ENCODE measurements around the gene POLD3.
"Not testable (repeated sequence)": the region's sequence is repeated elsewhere in the genome, so short reads cannot be mapped to it uniquely, and the experiment has no call there.

The POLD3 gene

DNA sequence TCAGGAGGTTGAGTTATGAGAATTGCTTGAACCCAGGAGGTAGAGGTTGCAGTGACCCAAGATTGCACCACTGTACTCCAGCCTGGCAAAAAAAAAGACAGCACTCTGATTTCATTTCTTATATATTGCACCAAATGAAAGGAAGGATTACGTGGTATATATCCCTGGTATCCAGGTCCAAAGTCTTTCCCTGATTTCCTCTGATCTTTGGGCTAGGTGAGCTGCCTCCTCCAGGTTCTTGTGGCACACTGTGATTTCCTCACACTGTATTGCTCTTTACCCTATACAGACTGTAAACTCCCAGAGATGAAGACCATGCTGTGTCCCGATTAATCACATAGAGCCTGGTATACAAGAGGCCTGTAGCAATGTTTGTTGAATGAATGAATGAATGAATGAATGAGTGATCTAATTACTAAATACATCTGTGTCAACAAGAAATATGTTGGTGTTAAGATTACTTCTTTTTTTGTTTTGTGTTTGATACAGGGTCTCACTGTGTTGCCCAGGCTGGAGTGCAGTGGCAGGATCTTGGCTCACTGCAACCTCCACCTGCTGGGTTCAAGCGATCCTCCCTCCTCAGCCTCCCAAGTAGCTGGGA lies 9.3 kb upstream of the POLD3 start:
- DNase-seq: no peak

DNA sequence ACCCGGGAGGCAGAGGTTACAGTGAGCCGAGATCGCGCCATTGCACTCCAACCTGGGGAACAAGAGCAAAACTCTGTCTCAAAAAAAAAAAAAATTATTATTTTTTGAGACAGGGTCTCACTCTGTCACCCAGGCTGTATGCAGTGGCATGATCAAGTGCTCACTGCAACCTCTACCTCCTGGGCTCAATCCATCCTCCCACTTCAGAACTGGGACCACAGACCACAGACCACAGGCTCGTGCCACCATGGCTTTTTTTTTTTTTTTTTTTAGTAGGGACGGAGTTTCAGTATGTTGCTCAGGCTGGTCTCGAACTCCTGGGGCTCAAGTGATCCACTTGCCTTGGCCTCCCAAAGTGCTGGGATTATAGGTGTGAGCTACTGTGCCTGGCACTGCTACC lies 1.9 kb upstream of the POLD3 start:
- not testable (repeated sequence) for DNase-seq

DNA sequence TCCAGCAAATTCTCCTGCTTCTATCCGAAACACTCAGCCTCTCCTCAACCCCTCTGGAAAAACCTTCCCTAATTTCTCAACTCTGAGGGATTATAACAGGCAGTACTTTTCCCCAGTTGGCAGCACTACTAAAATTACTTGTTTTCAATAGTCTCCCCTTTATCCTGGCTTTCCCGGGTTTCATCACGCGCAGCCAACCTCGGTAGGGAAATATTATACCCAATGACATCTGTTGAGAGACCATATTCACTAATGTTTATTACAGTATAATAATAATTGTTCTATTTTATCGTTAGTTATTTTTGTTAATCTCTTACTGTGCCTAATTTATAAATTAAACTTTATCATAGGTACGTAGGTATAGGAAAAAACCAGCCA lies 330 bp upstream of the POLD3 start:
- DNase-seq: no peak

DNA sequence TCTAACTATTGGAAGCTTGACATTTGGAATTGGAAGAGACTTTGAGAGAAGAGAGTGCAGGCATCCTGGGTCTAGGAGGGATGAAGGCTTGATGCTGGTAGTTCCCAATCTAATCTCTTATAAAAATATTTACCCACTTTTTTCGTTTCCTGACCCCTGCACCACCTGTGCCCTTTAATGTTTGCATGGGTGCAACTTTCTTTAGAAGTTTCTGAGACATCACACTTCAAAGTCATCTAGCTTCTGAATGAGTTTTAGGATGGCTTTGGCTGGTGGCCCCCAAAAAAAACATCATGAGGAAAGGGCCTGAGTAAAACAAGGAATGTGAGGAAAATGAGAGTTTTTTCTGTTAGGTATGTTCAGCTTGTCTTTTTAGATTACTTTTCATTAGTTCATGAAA lies 1.1 kb downstream of the POLD3 start:
- DNase-seq: no peak

DNA sequence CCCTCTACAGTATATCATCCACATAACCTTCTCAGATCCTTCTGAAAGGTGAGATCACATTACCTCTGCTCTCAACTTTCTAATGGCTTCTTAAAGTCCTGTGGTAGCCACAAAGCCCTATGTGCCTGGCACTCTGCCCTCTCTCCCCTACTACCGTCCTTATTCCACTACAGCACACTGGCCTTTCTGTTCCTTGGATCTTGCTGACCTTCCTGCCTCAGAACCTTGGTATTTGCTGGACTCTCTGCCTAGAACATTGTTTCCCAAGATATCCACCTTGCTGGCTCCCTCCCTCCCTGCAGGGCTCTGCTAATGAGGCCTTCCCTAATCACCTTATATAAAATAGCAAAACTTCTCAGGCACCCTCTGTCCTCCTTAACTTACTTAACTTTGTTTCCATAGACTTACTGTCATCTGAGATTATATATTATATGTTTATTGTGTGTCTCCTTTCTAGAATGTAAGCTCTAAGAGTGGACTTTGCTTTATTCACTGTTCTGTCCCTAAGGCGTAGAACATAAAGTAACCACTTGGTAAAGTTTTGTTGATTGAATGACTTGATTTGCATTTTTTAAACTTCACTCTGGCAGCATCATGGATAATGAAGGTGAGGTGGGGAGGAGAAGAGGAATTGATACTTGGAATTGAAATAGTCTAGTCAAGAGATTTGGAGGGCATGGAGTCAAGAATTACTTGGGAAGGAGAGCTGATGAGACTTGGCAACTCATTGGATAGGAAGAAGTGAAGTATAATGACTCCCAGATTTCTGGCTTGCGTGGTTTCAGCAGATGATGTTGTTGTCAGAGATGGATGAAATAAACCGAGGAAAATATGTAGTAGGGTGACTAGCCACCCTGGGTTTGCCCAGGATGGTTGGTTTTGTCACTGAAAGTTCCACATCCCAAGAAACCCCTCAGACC lies 10.5 kb downstream of the POLD3 start:
- no peak for DNase-seq

DNA sequence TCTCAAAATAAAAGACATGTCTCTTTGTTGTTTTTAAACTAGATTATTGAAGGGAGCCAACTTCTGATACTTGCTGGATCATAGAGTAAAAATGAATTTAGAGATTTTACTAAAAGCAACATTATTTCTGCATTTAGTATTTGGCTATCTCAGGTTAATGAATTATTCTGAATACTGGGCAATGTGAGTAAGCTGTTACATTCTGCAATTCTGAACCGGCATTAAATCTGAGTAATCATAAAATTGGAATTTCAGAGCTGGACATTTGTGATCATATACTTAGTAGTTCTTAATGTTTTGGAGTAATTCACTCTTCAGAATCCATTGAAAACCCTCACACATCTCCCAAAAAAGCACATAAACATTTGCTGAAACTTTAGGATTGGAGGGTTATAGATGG lies 11.5 kb downstream of the POLD3 start:
- DNase-seq: no peak

DNA sequence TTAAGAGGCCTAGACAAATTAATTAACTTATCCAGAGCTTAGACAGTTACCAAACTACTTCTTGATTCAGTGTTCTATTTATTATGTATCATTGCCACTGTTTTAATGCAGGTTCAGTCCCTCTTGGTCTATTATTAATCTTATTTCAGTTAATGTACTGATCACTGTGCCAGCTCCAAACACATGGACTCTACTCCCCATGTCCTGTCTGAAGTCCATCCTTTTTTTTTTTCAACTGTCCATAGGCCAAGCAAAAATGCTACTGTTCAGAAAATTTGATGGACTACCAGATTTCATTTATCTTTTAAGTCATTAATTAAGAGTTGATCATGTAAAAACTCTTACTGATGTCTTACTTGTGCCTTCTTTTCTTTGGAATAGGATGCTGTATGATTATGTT lies 11.9 kb downstream of the POLD3 start:
- DNase-seq: no peak

DNA sequence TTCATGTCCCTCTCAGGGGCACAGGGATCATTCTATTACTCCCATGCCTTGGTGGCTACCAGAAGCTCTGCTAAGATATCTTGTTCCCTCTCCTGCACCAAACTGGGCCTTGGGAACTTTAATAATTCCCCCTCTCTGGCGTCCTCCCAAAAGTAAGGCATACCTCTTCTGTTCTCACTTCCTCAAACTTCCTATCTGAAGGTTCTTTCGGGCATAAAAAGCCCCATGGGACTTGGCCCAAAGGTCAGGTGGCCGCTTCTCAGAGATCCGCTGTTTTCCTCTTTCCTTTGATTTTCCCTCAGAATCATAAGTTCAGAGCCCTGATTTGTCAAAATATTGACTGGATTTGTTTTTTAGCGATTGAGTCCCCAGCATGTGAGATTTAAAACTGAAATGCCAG lies 13.0 kb downstream of the POLD3 start:
- DNase-seq: no peak

DNA sequence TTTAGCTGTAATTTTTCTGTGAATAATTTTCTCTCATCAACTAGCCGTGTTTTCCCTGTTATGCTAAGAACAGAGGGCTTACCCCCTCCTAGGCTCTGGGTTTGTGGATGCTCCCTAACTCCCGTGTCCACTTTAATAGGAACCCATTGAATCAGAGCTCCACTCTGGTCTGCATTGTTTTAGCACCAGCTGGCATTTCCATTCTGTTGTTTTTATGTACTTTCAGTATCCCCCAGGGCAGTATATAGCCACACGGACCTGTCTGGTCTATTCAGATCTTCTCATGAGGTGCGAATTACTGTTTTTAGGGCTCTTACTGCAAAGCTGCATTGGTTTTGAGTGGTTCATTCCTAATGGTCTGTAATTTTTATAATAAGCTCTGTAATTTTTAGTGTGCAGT lies 16.0 kb downstream of the POLD3 start:
- no peak for DNase-seq

DNA sequence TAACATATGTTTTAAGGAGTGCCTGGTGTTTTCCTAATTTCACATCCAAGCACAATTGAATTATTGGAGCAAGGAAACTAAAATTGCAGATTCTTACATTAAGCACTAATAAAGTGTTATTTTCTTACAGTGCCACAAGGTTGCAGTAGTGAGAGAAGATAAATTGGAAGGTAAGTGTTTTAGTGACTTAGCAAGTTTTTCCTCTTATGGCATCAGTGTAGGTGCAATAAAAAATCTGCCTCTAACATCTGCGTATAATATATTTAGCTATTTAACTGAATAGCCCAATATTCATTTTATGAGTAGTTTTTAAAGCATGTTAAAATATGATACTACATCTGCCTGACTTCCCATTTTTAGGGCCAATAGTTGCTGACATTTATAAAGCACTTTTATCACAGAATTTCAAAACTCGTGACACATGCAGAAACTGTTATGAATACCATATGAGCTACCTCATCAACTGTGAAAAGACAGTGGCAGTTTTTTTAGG lies 19.0 kb downstream of the POLD3 start:
- DNase-seq: peak; percentile 46 to 86 (median 84)

DNA sequence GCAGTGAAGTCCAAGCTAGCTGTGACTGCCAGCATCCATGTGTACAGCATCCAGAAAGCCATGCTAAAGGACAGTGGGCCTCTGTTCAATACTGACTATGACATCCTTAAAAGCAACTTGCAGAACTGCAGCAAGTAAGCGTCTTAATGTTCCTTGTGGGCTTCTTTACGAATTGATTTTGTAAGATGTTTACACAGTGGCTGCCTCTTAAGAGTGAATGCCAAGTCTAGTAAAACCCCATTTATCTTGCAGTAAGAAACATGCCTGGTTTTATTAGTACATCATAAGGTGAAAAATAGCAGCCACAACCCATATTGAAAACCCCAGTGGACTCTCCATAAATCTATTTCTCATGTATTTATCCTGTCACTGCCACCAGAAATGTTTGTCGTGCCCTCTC lies 20.5 kb downstream of the POLD3 start:
- no peak for DNase-seq

DNA sequence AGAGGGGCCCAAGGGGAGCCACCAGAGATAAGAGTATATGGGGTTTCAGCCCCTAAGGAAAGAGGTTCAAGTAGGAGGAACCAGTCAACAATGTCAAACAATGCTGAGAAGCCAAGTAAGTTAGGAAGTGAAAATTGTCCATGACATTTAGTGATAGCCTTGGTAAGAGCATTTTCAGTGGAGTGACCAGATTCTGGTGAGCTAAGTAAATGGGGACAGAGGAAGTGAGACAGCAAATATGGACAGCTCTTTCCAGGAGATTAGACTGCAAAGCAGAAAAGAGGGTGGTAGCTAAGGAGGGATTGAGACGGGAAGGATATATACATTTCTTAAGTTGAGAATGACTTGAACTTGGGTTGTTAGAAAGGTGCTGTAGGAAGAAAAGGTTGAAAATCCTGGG lies 22.9 kb downstream of the POLD3 start:
- peak; percentile 33 to 50 (median 39) for DNase-seq

DNA sequence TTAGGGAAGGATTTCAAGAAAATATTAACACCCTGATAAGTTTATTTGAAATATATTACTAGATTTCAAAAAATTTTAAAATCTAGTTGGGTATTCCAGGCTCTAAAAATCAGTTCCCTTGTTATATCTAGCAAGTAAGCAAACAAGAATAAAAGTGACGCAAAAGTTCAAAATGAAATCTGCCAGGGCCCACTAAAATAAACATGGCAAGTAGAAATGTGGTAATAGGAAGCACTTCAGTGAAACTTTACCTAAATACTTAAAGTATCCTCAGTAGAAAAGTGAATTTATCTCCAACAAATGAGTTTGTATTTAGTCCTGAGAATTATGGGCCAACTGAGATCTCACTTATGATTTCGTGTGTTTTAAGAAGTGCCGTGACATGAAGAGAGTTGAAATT lies 23.6 kb downstream of the POLD3 start:
- DNase-seq: no peak

DNA sequence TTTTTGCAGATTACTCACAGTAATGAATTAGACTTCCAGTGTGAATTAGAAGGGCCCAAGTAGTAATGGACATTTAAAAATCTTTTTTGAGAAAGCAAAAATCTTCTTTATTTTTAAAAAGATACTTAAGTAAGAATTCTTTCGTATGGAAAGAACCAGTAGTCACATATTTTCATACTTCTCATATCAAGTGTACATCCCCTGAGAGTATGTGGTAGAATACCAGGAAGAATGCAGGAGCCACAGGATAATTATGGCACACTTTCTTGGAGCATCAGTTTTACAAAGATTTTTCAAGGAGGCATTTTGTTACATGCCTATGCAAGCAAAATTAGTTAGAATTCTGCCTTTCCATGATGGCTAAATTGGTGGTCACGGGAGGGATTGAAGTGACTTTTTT lies 28.1 kb downstream of the POLD3 start:
- no peak for DNase-seq

DNA sequence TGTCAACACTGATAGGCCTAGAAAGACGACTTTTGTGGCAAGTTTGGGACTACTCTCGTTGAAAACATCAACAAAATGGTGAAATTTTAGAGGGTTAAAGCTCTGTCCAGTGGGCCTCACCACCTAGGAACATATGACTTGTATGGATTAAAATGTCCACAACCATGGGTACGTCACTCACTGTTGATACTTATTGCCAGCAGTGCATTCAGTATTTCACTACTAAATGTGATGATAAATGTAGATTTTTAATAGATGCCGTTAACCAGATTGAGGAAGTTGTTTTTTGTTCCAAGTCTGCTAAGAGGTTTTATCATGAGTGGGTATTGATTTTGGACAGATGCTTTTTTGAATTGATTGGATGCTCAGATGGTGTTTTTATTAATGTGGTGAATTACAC lies 33.7 kb downstream of the POLD3 start:
- no peak for DNase-seq

DNA sequence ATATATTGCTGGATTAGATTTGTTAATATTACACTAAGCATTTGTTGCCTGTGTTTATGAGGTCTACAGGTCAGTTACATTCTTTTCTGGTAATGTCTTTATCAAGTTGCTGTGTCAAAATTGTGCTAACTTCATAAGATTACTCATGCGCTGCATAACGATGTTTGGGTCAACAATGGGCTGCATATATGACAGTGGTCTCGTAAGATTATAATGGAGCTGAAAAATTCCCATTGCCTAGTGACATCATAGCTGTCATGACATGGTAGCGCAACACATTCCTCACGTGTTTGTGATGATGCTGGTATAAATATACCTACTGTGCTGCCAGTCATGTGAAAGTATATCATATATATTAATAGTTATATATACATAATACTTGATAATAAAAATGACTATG lies 34.2 kb downstream of the POLD3 start:
- no peak for DNase-seq

DNA sequence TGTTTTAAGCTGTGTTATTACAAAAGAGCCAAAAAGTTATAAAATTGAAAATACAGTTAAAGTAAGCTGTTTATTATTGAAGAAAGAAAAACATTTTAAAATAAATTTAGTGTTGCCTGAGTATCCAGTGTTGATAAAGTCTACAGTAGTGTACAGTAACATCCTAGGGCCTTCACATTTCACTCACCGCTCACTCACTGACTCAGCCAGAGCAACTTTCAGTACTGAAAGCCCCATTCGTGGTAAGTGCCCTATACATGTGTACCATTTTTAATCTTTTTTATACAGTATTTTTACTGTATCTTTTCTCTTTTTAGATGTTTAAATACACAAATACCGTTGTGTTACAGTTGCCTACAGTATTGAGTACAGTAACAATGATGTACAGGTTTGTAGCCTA lies 35.0 kb downstream of the POLD3 start:
- no peak for DNase-seq

DNA sequence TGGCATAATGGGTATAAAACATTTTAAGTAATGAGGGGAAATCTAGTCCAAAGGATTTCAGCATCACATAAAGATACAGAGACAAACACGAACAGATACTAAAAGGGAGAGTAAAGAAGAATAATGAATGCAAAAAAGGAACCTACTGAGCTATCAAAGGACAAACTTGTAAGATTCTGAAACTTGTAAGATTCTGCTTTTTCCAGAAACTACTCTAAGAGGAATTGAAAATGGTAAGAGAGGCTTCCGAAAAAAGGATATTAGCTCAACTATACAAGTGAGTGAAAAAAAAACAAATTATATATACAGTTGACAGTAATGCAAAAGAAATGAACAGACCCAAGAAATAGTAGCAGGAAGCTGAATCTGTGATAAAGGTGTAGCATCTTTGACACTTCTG lies 37.7 kb downstream of the POLD3 start:
- DNase-seq: peak; percentile 5 to 42 (median 24)

DNA sequence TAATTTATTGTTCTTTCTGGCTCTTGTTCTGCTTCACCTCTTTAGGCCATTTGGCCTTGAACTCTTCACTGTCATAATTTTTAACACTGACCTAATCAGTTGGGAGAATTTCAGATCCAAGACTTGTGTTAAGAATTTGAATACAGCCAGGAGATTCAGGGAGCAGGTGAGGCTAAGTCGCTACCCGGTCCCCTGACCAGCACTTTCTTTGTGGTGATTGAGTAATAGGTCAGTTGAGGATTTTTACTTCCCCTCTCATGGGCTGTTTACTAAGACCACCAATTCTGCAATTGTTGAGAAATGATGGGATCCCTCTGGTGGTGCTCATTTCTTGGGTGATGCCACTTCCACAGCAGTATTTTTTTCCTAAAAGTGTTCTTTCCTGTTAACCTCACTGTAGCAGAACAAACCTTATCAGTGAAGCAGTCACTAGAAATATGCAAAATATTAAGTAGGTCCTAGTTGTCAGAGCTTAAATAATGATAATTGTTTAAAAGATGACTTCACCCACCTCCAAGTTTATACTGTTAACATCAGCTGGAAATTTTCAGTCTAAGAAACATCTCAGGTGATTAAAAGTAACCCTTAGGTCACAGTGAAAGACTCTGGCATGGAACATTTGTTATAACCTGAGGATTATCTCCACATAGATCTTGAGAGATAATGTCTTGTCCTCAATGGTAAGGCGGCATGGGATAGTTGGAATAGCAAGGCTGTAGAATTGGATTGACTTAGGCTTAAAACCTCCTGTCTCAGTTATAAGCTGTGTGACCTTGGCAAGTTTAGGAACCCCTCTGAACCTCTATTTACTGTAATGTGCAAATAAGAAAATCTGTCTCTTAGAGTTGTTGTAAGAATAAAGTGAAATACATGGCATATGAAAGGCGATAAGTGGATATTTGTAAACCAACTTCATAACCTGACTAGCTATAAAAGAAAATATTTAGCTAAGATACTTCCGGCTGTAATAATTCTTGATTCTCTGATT lies 41.3 kb downstream of the POLD3 start:
- DNase-seq: peak in 2 of 3 donors; percentile 22 to 25

DNA sequence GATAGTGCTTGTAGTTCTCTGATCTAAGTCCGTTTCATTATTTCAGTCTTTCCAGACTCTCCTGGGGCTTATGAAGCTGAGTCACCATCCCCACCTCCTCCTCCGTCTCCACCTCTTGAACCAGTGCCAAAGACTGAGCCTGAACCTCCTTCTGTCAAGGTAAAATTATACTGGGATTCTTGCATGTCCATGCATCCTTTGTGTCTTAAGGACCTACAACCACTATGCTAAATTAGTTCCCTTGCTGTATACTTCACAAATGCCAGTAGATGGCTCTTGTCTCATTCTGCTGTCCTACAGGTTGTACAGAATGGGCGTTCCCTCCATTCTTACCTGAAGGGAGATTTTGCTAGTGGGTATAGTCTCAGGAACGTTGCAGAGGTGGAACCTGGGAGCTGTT lies 42.2 kb downstream of the POLD3 start:
- DNase-seq: no peak

DNA sequence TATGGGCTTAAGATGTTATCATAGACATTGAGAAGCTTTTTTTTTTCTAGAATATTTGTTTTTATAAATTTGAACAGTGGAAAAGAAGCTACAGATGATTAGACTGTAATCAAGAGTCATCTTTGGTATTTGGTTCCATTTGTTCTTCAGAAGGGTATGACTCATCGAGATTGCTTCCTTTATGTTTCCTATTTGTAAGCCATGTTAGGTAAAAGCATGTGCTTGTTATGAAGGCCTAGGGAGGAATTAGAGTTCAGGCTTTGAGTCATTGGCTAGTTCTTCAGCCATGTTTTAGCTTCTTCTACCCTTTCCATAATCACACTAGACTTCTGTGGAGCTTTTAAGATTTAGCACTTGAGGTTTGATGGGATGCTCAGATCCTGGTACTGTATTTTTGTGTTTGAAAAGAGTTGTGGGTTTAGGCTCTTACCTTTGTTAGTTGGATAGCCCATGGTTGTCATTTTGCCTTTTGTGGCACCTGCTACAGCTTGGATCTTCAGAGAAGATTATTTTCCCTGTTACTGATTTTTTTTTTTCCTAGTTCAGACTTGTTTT lies 44.3 kb downstream of the POLD3 start:
- peak; percentile 58 to 83 (median 83) for DNase-seq

DNA sequence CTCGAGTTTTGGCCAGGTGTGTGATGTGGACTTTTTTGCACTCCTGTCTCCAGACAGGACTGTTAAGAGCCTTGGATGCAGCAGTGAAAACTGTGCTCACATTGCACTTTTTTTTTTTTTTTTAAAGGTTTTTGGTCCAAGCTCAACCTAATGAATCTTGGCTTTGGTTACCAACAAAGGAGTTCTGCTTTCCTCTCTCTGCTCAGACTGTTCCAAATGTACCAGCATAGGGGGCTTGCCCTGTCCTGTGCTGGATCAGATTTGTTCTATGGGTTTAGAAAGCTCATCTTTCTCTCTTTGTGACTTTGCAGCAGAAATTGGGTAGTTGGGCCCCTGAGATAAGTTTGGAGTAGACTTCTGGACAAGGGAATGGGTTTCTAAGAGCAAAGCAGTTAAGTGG lies 45.3 kb downstream of the POLD3 start:
- no peak for DNase-seq

DNA sequence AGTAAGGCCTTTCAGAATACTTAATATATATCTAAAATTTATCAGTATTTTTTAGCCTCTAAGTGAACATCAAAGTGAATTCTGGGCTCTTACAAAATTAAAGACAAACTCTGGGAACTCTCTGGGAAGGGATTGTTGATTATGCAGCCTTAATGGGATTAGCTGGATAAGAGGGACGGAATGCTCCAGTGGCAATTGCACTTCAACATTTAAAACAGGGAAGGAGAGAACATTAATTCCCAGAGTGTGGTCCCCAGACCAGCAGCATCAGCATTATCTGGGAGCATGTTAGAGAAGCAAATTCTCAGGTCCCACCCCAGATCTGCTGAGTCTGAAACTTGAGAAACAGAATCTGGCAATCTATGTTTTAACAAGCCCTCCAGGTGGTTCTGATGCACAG lies 46.5 kb downstream of the POLD3 start:
- no peak for DNase-seq
